GM23338 (cell line): ENCODE data around the gene GATA5. TPM values are rescaled to one million over a fixed set of nuclear protein-coding genes. Genes with fewer than 3 reads are reported as not detected.

Experiments used
- ATAC-seq: fragments of 200-7000 bp; cut with Tn5 transposase; 3 replicates; pipeline ENCODE4 v1.9.1; 2020
- DNase-seq: peaks from one replicate; pipeline ENCODE4 v3.0.0-alpha.2; 2015; ENCODE audit warnings: low spot score
- H2AFZ ChIP-seq: fragments of 200-600 bp; sonication (generic); 2 replicates; pipeline ENCODE4 v1.8.0; 2016; ENCODE audit warnings: antibody characterized with exemption, mild to moderate bottlenecking, moderate library complexity
- H3F3A ChIP-seq: fragments of 200-600 bp; sonication (generic); replicated peaks from 2 replicates; pipeline ENCODE4 v1.8.0; 2017; ENCODE audit warnings: antibody characterized with exemption, mixed run types, low read depth
- H3K27ac ChIP-seq: fragments of 200-600 bp; sonication (generic); 2 replicates; pipeline ENCODE4 v1.6.1; 2016; ENCODE audit warnings: low read depth
- H3K27me3 ChIP-seq: fragments of 200-600 bp; sonication (generic); 2 replicates; pipeline ENCODE4 v1.8.0; 2016; ENCODE audit warnings: mild to moderate bottlenecking, mixed run types, moderate library complexity; ENCODE audit not compliant: insufficient read depth
- H3K36me3 ChIP-seq: fragments of 200-600 bp; sonication (generic); 2 replicates; pipeline ENCODE4 v1.8.0; 2016; ENCODE audit warnings: mild to moderate bottlenecking; ENCODE audit not compliant: insufficient read depth
- H3K4me1 ChIP-seq: fragments of 200-600 bp; sonication (generic); 2 replicates; pipeline ENCODE4 v1.8.0; 2016; ENCODE audit warnings: mild to moderate bottlenecking, moderate library complexity; ENCODE audit not compliant: insufficient read depth
- H3K4me2 ChIP-seq: fragments of 200-600 bp; sonication (generic); 2 replicates; pipeline ENCODE4 v1.7.1; 2017; ENCODE audit warnings: mixed run types
- H3K4me3 ChIP-seq: fragments of 200-600 bp; sonication (generic); 2 replicates; pipeline ENCODE4 v1.6.1; 2016; ENCODE audit warnings: mixed run types
- H3K79me2 ChIP-seq: fragments of 200-600 bp; sonication (generic); replicated peaks from 2 replicates; pipeline ENCODE4 v1.8.0; 2017; ENCODE audit warnings: mild to moderate bottlenecking; ENCODE audit not compliant: insufficient read depth
- H3K9me2 ChIP-seq: fragments of 200-600 bp; sonication (generic); 2 replicates; pipeline ENCODE4 v1.8.0; 2017; ENCODE audit not compliant: insufficient read depth
- H4K20me1 ChIP-seq: fragments of 200-600 bp; sonication (generic); replicated peaks from 2 replicates; pipeline ENCODE4 v1.8.0; 2017; ENCODE audit warnings: mild to moderate bottlenecking; ENCODE audit not compliant: insufficient read depth
- H3K27ac Mint-ChIP-seq: 2 replicates; pipeline ENCODE4 v1.8.0; 2020; ENCODE audit warnings: inconsistent platforms, mild to moderate bottlenecking, moderate library complexity, mixed read lengths
- H3K27me3 Mint-ChIP-seq: 3 replicates; pipeline ENCODE4 v1.8.0; 2022; ENCODE audit warnings: low read depth, mild to moderate bottlenecking, moderate library complexity, mixed read lengths, inconsistent platforms; ENCODE audit not compliant: insufficient read depth, poor library complexity
- H3K36me3 Mint-ChIP-seq: 3 replicates; pipeline ENCODE4 v1.8.0; 2021; ENCODE audit warnings: low read depth, mild to moderate bottlenecking, inconsistent platforms, moderate library complexity, mixed read lengths
- H3K4me1 Mint-ChIP-seq: 3 replicates; pipeline ENCODE4 v1.8.0; 2020; ENCODE audit warnings: mild to moderate bottlenecking, inconsistent platforms, mixed read lengths
- H3K4me3 Mint-ChIP-seq: 3 replicates; pipeline ENCODE4 v1.8.0; 2021; ENCODE audit warnings: moderate library complexity, mild to moderate bottlenecking, inconsistent platforms, mixed read lengths
- H3K9me3 Mint-ChIP-seq: 3 replicates; pipeline ENCODE4 v1.8.0; 2020; ENCODE audit warnings: moderate library complexity, mild to moderate bottlenecking, inconsistent platforms, mixed read lengths
- CREB1 ChIP-seq: fragments of 250-450 bp; sonication (Bioruptor Pico); IDR thresholded peaks from 2 replicates; pipeline ENCODE4 v1.5.0; 2020; ENCODE audit warnings: low read depth, mild to moderate bottlenecking, moderate library complexity
- CTCF ChIP-seq, 2 experiments: fragments of 200-600 bp in 1 of 2; sonication (generic) in 1 of 2; conservative IDR thresholded peaks; 2 replicates each; pipeline versions ENCODE4 v1.5.1 to v1.6.1; 2016 to 2017; ENCODE audit warnings: antibody characterized with exemption in 2 of 2, low read depth in 2 of 2, mild to moderate bottlenecking in 2 of 2, moderate library complexity in 1 of 2
- EZH2 ChIP-seq: fragments of 200-600 bp; sonication (generic); IDR thresholded peaks from one replicate; pipeline ENCODE4 v1.8.0; 2017; ENCODE audit warnings: antibody characterized with exemption, mild to moderate bottlenecking, low read depth; ENCODE audit not compliant: unreplicated experiment
- EZH2phosphoT487 ChIP-seq: fragments of 200-600 bp; sonication (generic); IDR thresholded peaks from one replicate; pipeline ENCODE4 v1.8.1; 2018; ENCODE audit warnings: antibody characterized with exemption; ENCODE audit not compliant: unreplicated experiment
- JUNB ChIP-seq: IDR thresholded peaks from one replicate; pipeline ENCODE4 v1.6.1; 2016; ENCODE audit warnings: antibody characterized with exemption; ENCODE audit not compliant: unreplicated experiment
- NANOG ChIP-seq: IDR thresholded peaks from 2 replicates; pipeline ENCODE4 v1.6.1; 2016; ENCODE audit warnings: antibody characterized with exemption, borderline replicate concordance
- ZNF114 ChIP-seq: fragments of 250-450 bp; sonication (Bioruptor Pico); IDR thresholded peaks from 2 replicates; pipeline ENCODE4 v1.5.0; 2020; ENCODE audit warnings: mild to moderate bottlenecking, moderate library complexity
- ZNF462 ChIP-seq: fragments of 250-450 bp; sonication (Bioruptor Pico); IDR thresholded peaks from 2 replicates; pipeline ENCODE4 v1.5.0; 2020; ENCODE audit warnings: mild to moderate bottlenecking, moderate library complexity
- polyA plus RNA-seq: library from polyadenylated mRNA; unstranded; fragments of >200 nt; fragmentation: Nextera tagmentation; extraction: Ambion mirVana; gene quantifications from 2 replicates; pipeline ENCODE4 v1.2.1, GENCODE V29; 2016
- total RNA-seq: library from RNA; depleted of rRNA; stranded (reverse); fragments of >200 nt; shearing (Covaris generic); gene quantifications from 2 replicates; pipeline ENCODE4 v1.2.3, GENCODE V29; 2014

The GATA5 gene
- total and polyA plus RNA-seq, 2 experiments from 2014 or later, result 0.60 to 0.73 TPM

- Mint-ChIP-seq H3K27ac (no peak overlapping the region), H3K4me3 (no peak overlapping the region), H3K36me3 (no peaks in the 10 kb centered on the region), H3K27me3 (peaks cover 4% of the 10 kb centered on the region), H3K9me3 (no peaks in the 10 kb centered on the region), H3K4me1 (peaks cover 24% of the 10 kb centered on the region)
- ATAC-seq (no peak), DNase-seq (no peak)
- Histone ChIP-seq H3K27me3 (no peaks in the 10 kb centered on the region), H3K79me2 (no peaks in the 10 kb centered on the region), H3K4me3 (no peak overlapping the region), H3K4me2 (no peak overlapping the region), H3K9me2 (no peaks in the 10 kb centered on the region), H3K27ac (no peak overlapping the region), H4K20me1 (no peaks in the 10 kb centered on the region), H3K4me1 (peaks cover 13% of the 10 kb centered on the region), H3K36me3 (no peaks in the 10 kb centered on the region), H2AFZ (no peak overlapping the region), H3F3A (peaks cover 12% of the 10 kb centered on the region)
- TF ChIP-seq CTCF (conservative IDR thresholded peaks at IDR 0.05; ENCODE audit: low read depth in 2 of 2), result no peak
- TF ChIP-seq EZH2phosphoT487, result no peak
- TF ChIP-seq JUNB, result no peak
- TF ChIP-seq EZH2, result no peak
- TF ChIP-seq ZNF114 (CRISPR knock-in tag), result no peak
Observed at GRCh38 chr20:62422636-62423325, 53.0 kb downstream of the GATA5 start.

DNA sequence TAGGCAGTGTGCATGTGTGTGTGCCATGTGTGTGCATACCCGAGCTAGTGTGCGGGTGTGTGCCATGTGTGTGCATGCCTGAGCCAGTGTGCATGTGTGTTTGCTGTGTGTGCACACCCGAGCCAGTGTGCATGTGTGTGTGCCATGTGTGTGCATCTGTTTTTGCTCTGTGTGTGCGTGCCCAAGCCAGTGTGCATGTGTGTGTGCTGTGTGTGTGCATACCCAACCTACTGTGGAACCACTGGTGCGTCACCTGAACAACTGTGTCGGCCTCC lies 54.1 kb downstream of the GATA5 start:
- no peaks in the 10 kb centered on the region for H3K36me3 Mint-ChIP-seq
- Histone ChIP-seq H3K4me1 (peaks cover 3% of the 10 kb centered on the region; the same call in 1 of the 2 replicates), H3K4me3 (no peak overlapping the region), H3F3A (peaks cover 12% of the 10 kb centered on the region), H4K20me1 (no peaks in the 10 kb centered on the region), H2AFZ (no peak overlapping the region), H3K27me3 (no peaks in the 10 kb centered on the region), H3K27ac (no peak overlapping the region), H3K9me2 (no peaks in the 10 kb centered on the region), H3K36me3 (no peaks in the 10 kb centered on the region), H3K4me2 (no peak overlapping the region), H3K79me2 (no peaks in the 10 kb centered on the region)
- no peak for DNase-seq
- peaks cover 2% of the 10 kb centered on the region for H3K27me3 Mint-ChIP-seq
- no peak overlapping the region for H3K27ac Mint-ChIP-seq
- no peak overlapping the region for H3K4me3 Mint-ChIP-seq
- peaks cover 14% of the 10 kb centered on the region for H3K4me1 Mint-ChIP-seq
- no peaks in the 10 kb centered on the region for H3K9me3 Mint-ChIP-seq
- no peak for ATAC-seq
- no peak for TF ChIP-seq ZNF462 (CRISPR knock-in tag)
- no peak for TF ChIP-seq CREB1 (CRISPR knock-in tag)
- TF ChIP-seq JUNB, result no peak
- TF ChIP-seq CTCF (conservative IDR thresholded peaks at IDR 0.05; ENCODE audit: low read depth in 2 of 2), result no peak
- TF ChIP-seq ZNF114 (CRISPR knock-in tag), result no peak
- TF ChIP-seq NANOG, result no peak
